CD1c-positive myeloid dendritic cell (primary cell): Measurements from ENCODE around the gene BMERB1.
"Not testable (repeated sequence)": the region's sequence is repeated elsewhere in the genome, so short reads cannot be mapped to it uniquely, and the experiment has no call there.

Experiments
- DNase-seq: peaks from one replicate; pipeline ENCODE4 v3.0.0-alpha.2; 2016; ENCODE audit errors: extremely low spot score

BMERB1 gene

GRCh38 chr16:15594711-15595320, 160.4 kb downstream of the BMERB1 start:
- peak; percentile 54 for DNase-seq

DNA sequence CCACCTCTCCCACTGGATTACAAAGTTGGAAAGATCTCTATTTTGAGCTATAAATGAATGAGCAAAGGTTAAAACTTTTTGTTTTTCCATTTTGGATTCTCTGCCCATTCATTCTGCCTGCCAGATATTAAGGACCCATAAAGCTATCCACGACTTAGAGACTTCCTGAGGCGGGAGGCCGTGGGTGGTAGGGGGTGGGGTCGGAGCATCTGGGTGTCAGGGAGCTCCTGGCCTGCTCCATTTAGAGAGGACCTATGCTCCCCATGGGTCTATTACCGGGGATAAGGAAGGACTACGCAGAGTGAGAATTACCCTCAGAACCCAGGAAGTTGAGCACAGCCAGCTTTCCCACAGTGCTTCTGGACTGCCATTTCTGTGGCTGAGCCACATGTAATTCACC, 162.7 kb downstream of the BMERB1 start:
- peak; percentile 15 for DNase-seq

DNA sequence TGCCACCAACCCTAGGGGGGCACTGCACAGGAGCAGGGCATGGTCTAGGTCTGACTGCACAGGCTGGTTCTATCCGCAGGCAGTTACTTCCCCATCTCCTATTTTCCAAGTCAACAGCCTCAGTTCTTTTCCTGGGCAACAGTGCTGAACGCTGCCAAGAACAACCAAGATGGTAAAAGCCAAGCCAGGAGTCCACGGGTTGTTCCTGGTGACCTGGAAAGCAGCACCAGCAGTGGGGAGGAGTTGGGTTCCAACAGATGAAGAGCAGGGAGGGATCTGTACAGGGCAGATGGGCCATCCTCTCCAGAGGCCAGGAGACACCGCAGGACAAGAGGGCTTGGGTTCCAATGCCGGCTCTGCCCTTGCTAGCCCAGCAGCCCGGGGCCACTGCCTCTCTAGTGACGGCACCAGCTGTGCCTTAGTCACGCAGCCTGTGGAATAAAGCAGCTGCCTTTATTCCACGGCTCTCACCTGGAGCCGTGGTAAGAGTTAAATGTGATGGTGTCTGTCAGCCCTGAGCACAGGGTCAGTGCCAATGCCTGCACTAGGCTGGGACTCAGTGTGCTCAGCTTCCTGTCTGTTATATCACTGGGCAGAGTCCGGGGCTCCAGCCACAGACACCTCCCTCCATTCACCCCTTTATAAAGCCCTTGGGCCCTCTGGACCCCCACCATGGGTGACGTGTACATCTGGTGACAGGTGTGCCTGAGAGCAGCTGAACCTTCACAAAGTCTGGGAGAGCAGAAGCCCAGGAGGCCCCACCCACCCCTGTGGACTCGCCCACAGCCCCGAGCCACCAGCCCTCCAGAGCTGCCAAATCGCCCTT, 163.6 kb downstream of the BMERB1 start:
- DNase-seq = no peak

DNA sequence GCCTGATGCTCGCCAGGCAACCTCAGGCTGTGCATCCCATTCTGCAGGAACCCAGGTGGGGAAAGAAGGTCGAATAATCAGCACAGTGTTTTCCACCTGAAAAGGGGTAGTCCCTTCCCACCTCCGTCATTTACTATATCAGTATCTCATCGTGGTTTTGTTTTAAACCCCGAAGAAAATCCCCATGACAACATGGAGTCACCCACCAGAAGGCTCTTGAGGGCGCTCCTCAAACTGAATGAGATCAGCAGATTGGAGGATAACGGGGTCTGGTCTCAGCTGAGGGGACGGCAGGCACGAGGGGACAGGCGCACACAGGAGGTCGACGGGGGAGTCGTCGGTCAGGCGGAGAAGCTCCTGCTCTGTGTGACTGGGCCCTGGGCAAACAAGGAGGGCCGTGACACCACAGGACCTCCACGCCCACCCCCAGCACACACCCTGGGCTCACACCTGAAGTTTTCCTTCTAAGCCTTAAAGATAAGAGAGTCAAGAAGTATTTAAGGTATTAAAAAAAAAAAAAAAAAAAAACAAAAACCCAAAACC, 164.3 kb downstream of the BMERB1 start:
- no peak for DNase-seq

DNA sequence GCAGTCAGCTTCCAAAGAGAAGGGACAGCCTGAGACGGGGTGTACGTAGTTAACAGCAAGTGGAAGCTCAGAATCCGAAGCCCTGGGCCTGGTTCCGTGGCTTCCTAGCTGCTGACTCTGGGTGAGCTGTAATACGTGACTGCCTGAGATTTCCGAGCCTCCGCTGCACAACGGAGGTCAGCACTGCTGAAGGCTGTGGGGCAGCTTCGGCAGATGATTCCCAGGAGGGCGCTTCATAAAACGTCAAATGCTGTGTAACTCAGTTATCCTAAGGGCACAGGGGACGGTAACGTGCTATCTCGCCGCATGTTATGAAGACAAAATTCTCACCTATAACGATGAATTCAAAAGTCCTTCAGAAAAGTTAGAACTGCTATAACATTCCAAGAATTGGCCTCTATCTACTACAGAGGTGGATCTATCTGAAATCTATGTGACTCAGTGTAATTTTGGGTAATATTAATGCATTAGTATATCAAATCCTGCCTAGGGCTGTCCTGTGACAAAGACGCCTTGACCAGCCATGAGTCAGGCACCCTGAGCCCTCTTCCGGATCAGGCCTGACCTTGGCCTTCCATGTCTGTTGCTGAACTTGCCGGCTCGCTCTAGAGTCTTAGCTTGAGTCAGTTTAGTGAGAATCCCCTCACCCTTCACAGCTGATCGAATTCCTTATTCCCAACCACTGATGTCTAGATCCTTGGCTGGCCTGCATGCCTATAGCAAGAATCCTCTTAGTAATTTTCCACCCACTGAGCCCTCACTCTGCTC, 165.1 kb downstream of the BMERB1 start:
- no peak for DNase-seq

- no peak for DNase-seq
Measured at GRCh38 chr16:15601212-15601879, 167.0 kb downstream of the BMERB1 start.

DNA sequence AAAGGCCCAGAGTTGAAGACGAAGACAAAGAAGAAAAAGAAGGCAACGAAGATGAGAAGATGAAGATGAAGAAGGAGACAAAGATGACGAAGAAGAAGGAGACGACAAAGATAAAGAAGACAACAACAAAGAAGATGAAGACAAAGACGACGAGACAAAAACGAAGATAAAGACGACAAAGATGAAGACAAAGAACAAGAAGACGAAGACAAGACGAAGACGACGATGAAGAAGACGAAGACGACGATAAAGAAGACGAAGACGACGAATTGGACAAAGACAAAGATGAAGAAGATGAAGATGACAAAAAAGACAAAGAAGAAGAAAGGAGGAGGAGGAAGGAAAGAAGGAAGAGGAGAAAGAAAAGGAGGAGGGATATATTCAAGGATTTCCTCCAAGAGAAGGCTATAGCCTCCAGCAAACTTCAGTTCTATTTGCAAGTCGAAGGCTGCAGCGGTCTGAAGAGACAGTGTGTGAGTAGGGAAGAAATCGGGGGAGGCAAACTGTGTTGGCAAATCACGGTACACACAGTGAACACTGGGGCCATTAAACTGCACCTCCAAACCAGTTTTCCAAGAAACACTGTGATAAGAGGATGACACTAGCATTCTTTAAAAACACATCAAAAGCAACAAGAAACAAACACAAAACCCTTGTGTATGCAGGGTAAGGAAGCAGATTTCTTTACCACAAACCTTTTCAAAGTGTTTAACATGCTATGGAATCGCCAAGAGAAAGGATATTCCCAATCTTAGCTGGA, 168.1 kb downstream of the BMERB1 start:
- DNase-seq = no peak

DNA sequence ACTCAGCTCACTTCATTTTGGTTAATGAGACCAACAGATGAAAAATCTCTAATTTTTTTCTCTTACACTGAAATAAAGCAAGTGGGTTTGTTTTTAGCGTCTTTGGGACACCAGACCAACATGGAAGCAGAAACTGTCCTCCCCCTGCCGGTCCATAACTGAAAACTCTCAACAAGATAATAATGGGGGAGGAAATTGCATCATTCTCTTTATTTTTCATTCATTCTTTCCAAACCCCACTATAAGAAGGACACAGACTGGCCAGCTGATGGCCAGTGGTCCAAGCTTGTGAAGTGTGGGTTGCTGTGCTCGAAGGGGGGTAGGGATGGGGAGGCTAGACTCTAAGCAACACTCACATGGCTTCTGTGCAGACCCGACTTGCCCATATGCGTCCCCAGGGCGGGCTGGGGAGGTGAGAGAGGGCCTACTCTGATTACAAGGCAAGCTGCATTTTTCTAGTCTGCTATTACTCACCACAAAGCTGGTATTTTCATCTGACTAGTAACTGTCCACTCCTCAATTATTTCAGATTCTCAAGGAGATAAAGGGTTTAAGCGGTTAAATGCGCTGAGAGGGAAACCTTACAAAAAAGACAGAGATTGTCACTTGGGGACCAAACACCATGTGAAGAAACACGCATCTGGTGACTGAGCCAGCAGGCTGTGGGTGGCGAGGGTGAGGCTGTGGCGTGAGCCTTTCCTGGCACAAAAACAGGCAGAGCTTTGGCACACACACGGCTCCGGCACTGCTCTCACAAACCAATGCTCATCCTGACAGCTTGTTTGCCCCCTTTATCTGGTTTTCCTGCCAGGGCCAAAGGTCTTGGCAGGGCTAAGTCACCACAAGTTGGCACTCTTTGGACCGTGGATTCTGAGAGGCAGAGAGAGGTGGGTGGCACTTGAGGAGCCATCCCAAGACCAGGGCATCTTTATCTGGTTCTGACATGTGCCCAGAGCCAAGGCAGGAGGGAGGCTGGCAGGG, 170.4 kb downstream of the BMERB1 start:
- no peak for DNase-seq

DNA sequence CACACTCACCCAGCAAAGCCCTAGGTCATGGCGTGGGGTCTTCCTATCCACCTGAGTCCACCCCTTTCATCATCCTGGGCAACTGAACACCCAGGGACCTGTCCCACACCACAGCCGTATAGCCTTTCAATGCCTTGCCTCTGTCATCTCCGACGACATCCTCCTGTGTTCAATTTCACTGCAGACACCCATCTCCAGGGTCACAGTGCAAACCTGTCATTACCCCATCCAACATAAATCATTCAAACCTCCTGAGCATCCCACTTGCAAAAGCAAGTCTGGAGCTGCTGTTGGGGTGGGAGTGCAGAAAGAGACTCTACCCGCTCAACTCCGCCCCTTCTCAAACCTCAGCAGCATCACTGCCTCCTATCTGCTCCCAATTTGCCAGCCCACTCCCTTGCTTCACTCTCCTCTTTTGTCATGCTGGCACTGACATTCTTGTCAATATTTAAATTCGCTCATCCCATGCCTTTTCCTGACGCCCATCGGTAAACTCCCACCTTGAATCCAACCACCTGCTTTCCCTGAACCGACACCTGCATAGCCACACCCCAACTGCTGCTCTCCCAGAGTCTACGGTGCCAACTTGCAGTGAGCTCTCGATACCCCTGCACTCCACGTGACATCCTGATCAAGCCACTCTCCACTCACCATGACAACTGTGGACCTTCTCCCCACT, 171.6 kb downstream of the BMERB1 start:
- no peak for DNase-seq

DNA sequence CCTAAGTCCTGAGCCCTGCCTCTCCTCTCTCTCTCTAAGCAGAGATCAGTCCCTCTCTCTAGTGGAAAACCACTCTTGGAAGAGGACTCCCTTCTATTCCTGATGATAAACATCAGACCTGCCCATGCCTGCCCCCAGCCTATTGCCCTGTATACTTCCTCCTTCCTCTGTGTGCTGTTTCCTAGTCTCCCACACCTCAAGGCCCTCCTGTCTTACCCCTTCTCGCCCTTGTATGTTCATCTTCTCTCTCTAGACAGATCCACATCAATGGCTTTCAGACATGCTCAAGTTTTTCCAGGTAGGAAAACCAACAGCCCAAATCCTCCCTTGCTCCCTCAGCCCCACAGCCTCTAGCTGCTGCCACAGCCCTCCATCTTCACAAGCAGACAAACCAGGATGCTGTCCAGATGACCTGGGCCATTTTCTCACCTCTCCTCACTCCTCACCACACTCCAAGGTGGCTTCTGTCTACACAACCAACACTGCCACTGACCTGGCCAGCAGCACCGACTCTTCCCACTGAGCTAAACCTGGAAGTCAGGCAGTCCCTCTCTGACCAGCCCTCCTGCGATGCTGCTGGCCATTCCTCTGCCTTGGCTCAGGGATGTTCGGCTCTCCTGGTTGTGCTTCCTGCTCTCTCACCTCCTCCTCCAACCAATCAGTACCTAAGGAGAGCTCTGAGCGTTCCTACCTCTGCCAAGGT, 172.3 kb downstream of the BMERB1 start:
- no peak for DNase-seq

GRCh38 chr16:15607221-15607699, 172.9 kb downstream of the BMERB1 start:
- DNase-seq = not testable (repeated sequence)

- DNase-seq = peak; percentile 87
Measured at GRCh38 chr16:15607700-15608396, 173.5 kb downstream of the BMERB1 start.

GRCh38 chr16:15608398-15609285, 174.3 kb downstream of the BMERB1 start:
- DNase-seq = no peak

- no peak for DNase-seq
Measured at GRCh38 chr16:15609286-15609649, 174.9 kb downstream of the BMERB1 start.

- no peak for DNase-seq
Measured at GRCh38 chr16:15610369-15610871, 176.0 kb downstream of the BMERB1 start.

- DNase-seq = no peak
Measured at GRCh38 chr16:15611610-15612009, 177.2 kb downstream of the BMERB1 start.

- DNase-seq = no peak
Measured at GRCh38 chr16:15613676-15614075, 179.3 kb downstream of the BMERB1 start.
